Adrenal gland (tissue), 5 donors: Measurements from ENCODE around the gene TM4SF18.

Experiments used
- CTCF ChIP-seq, 6 experiments: fragments of 450-650 bp in 4 of 6; fragments of 200-600 bp in 2 of 6; sonication (generic) in 1 of 6; IDR thresholded peaks; 1 replicate in 5 of 6; 2 replicates in 1 of 6; pipeline versions ENCODE4 v1.5.1 to v1.8.0; 2016 to 2021; ENCODE audit warnings: antibody characterized with exemption in 6 of 6, mild to moderate bottlenecking in 2 of 6, moderate library complexity in 1 of 6
- POLR2A ChIP-seq, 2 donors: fragments of 450-650 bp; IDR thresholded peaks; one replicate each; pipeline ENCODE4 v1.6.1; 2017; ENCODE audit warnings: antibody characterized with exemption in 2 of 2, mild to moderate bottlenecking in 2 of 2, moderate library complexity in 1 of 2
- donor health status: DM: no; HTN: no; CAD: no.

DNA sequence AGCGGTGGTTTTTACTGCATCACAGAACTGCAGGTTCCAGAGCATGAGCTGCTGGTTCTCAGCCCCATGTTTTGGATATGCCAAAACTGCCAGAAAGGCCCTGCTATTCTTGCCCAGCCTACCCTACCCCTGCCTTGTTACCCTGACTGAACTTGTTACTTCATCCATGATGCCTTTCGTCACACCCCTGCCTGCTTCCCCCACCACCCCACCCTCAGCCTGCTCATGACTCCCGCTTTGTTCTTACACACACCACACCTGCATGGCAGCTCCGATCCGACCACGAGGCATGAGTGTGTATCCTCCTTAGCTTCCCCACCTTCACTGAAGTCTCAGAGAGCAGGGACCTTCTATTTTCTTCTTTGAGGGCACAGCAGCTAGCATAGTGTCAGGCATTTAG, 49.1 kb upstream of the TM4SF18 start:
- TF ChIP-seq CTCF (IDR thresholded peaks at IDR 0.05), result no peak
- no peak for TF ChIP-seq POLR2A (IDR thresholded peaks at IDR 0.05)
